DMS153 treated with DMSO at 0.1 percent for 48 hours (cell line): Measurements from ENCODE around the gene HIPK2.
A peak's percentile ranks its signal among the peaks of the same experiment; 100 is the strongest.

Experiments used
- DNase-seq: peaks from one replicate; lab custom pipeline; 2025; ENCODE audit not compliant: unreplicated experiment; lab: John Stamatoyannopoulos, UW

Gene HIPK2

GRCh38 chr7:139699640-139700504 is 77.9 kb downstream of the HIPK2 start:
- DNase-seq, result no peak

DNA sequence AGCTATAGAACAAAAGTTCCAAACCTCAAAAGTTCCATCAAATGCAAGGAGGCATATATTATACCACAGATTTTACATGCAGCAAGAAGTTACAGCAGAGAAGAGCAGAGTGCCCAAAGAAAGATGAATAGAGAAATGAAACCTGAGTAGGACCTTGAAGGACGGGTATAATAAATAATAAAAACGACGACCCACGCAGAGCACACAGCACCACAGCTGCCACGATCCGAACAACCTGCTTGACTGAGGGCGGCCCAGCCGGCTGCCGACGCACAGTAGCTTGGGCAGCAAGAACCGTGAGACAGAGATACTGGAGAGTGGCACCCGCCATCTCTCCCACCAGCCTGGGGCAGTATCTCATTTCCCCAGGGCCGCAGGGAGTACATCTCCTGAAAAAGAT is 79.0 kb downstream of the HIPK2 start:
- no peak for DNase-seq

GRCh38 chr7:139698278-139698677 is 79.5 kb downstream of the HIPK2 start:
- DNase-seq, result no peak

- peak; percentile 66 for DNase-seq
Measured at GRCh38 chr7:139697056-139697455, 80.7 kb downstream of the HIPK2 start.

GRCh38 chr7:139696552-139696951 is 81.2 kb downstream of the HIPK2 start:
- DNase-seq, result no peak

- no peak for DNase-seq
Measured at GRCh38 chr7:139695588-139695987, 82.2 kb downstream of the HIPK2 start.

- no peak for DNase-seq
Measured at GRCh38 chr7:139695051-139695450, 82.7 kb downstream of the HIPK2 start.

DNA sequence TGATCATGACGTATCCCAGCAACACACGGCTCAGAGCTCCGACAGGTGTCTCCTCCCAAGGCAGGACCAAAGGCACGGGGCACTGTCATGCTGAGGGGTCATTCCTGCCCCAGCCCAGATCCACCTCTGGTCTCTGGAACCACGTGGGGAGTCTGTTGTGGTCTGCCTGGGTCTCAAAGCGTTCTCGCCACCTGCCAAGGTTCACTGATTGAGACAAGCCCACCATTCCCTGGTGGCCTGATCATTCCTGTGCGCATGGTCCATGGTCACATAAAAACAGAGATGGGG is 83.5 kb downstream of the HIPK2 start:
- DNase-seq, result no peak

GRCh38 chr7:139693651-139694388 is 84.0 kb downstream of the HIPK2 start:
- DNase-seq, result no peak

GRCh38 chr7:139692723-139693122 is 85.1 kb downstream of the HIPK2 start:
- no peak for DNase-seq

DNA sequence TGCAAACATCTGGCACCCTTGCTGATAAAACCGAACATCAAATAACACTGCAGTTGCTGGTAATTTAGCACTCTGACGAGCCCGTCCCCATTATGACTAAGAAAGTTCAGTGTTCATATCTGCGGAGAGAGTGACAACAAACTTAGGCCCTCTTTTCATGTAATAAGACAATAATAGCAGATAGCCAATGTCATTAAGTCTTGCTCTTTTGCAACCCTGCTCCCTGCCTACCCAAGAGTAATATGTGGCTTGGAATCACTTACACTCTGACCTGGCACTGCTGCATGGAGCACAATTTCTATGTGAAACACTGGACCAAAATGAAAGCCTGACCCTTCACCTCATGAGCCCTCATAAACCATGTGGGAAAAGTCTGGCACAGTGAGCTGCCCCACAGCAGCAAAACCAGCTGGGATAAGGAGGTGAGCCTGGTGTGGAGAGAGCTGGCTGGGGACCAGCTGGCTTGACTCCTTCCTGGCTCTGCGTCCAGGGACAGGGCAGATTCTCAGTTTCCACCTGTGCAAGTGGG is 86.5 kb downstream of the HIPK2 start:
- no peak for DNase-seq

- DNase-seq, result no peak
Measured at GRCh38 chr7:139687980-139688632, 89.7 kb downstream of the HIPK2 start.

- no peak for DNase-seq
Measured at GRCh38 chr7:139687211-139687954, 90.4 kb downstream of the HIPK2 start.

DNA sequence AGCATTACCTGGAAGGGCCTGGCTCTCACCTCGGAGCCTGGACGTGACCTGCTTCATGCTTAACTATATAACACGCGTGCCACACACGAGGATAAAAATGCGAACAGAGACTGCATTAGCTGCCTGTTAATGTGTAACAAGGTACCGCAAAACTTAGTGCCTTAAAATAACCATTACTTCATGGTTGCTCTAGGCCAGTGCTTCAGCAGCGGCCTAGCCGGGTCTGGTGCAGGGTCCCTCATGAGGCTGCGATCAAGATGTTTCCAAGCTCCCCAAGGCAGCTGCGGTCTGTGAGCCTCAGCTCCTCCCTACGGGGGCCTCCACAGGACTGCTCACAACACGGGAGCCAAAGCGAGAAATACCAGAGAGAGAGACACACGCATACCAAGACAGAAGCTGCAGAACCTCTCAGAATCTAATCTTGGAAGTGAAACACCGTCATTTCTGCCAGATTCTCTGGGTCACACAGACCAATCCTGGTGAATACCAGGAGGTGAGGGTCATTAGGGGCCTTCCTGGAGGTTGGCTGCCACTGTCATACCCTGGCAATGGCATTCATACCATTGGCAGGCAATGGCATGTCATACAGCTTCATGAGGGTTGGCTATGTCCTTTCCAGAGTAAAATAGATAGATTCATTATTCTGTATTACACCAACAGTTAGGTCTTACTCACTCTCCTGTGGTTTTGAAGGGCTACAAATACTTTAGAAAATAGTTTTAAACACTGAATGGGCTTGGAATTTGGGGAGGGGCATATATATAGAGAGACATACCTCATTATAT is 94.5 kb downstream of the HIPK2 start:
- DNase-seq, result no peak

DNA sequence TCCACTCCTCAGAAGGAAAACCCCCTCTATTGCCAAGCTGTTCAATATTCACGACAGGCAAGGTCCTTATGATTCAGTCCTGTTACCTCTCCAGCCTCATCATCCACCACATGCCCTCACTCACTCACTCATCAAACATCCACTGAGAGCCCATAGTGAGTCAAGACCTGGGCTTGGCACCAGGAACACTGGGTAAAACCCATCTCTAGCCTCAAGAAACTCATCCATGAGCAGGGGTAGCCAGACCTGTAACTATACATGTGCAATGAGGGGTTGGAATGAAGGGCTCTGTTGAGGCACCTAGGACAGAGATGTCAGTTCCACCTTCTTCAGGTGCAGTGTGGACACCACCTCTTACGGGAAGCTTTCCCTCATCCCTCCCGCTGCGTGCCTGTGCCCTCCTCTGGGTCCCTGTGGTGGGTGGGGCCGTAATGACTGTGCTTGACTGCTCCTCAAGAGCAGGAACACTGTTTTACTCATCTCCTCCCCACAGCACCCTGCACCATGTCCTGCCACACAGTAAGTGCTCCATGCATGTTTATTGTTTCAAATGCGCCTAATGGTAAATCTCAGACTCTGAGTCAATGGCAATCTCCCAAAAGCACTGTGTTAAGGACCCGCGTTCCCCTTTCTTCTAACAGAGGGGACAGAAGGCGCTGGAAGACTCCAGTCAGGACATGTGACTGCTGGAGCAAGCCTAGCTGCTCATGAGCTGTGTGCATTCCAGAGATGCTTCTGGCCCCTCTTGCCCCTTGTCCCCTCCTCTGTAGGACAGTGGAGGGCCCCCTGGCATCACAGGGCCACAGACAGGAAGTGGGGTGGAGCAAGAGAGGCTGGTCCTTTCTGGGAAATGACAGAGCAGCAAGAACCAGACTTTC is 95.4 kb downstream of the HIPK2 start:
- DNase-seq, result no peak

DNA sequence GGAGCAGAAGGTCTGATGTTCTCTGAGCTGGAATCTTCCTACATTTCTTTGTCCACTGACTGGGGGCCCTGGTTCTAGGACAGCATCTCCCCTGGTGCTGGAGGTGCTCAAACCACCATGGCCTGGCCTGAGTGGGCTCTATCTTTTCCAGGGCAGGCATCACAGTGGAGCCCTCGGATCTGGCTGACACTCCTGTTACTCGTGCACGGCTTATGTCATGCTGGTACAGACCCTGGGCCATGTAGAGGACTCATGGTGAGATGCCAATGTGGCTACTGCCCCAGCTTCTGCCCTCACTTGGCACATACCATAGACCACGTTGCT is 96.0 kb downstream of the HIPK2 start:
- DNase-seq, result no peak

- DNase-seq, result no peak
Measured at GRCh38 chr7:139681463-139681755, 96.4 kb downstream of the HIPK2 start.

- no peak for DNase-seq
Measured at GRCh38 chr7:139680676-139681462, 96.9 kb downstream of the HIPK2 start.
